DND-41 (cell line): ENCODE measurements around the gene MEX3B.

Experiments used
- ATAC-seq: fragments of 200-7000 bp; cut with Tn5 transposase; 3 replicates; pipeline ENCODE4 v1.9.1; 2021; ENCODE audit warnings: low read depth; ENCODE audit not compliant: insufficient read depth
- DNase-seq: peaks from one replicate; pipeline ENCODE4 v3.0.0-alpha.2; 2020
- H2AFZ ChIP-seq: 2 replicates; pipeline ENCODE4 v1.6.0; 2012; ENCODE audit warnings: low read depth, low read length
- H3K27ac ChIP-seq: 2 replicates; pipeline ENCODE4 v1.5.1; 2012; ENCODE audit warnings: low read length, inconsistent platforms
- H3K27me3 ChIP-seq: fragments of 200-600 bp; sonication (generic); 2 replicates; pipeline ENCODE4 v1.6.0; 2012; ENCODE audit warnings: low read length, mild to moderate bottlenecking, inconsistent platforms; ENCODE audit not compliant: insufficient read depth, poor library complexity
- H3K36me3 ChIP-seq: 2 replicates; pipeline ENCODE4 v1.5.1; 2012; ENCODE audit warnings: low read length, inconsistent platforms; ENCODE audit not compliant: insufficient read depth
- H3K4me1 ChIP-seq: 2 replicates; pipeline ENCODE4 v1.5.1; 2012; ENCODE audit warnings: mild to moderate bottlenecking, low read length; ENCODE audit not compliant: insufficient read depth
- H3K4me2 ChIP-seq: 2 replicates; pipeline ENCODE4 v1.6.0; 2012; ENCODE audit warnings: mild to moderate bottlenecking, moderate library complexity, low read length, inconsistent platforms; ENCODE audit not compliant: insufficient read depth
- H3K4me3 ChIP-seq, 2 experiments: fragments of 200-600 bp in 1 of 2; shearing (Covaris generic) in 1 of 2; 2 replicates each; pipeline ENCODE4 v1.5.1; 2012 to 2016; ENCODE audit warnings: inconsistent platforms in 2 of 2, low read length in 2 of 2, mild to moderate bottlenecking in 2 of 2, low read depth in 1 of 2, moderate library complexity in 1 of 2
- H3K79me2 ChIP-seq: 2 replicates; pipeline ENCODE4 v1.6.0; 2012; ENCODE audit warnings: low read length, inconsistent platforms; ENCODE audit not compliant: insufficient read depth
- H3K9ac ChIP-seq: 2 replicates; pipeline ENCODE4 v1.6.0; 2012; ENCODE audit warnings: low read depth, mild to moderate bottlenecking, inconsistent platforms, low read length, moderate library complexity
- H3K9me3 ChIP-seq: 2 replicates; pipeline ENCODE4 v1.5.1; 2012; ENCODE audit warnings: low read length, moderate library complexity, mild to moderate bottlenecking, inconsistent platforms; ENCODE audit not compliant: insufficient read depth, severe bottlenecking
- H4K20me1 ChIP-seq: 2 replicates; pipeline ENCODE4 v1.6.0; 2012; ENCODE audit warnings: low read length; ENCODE audit not compliant: insufficient read depth
- EZH2 ChIP-seq: IDR thresholded peaks from 3 replicates; pipeline ENCODE4 v1.6.1; 2012; ENCODE audit warnings: borderline replicate concordance, low read depth, mild to moderate bottlenecking, moderate library complexity, low read length, inconsistent platforms; ENCODE audit not compliant: severe bottlenecking
- TF ChIP-seq, protein P1 (sequence below): IDR thresholded peaks from 2 replicates; pipeline ENCODE4 v1.5.1; 2012; ENCODE audit warnings: borderline replicate concordance, low read length, moderate library complexity, mild to moderate bottlenecking; ENCODE audit not compliant: poor library complexity, severe bottlenecking; ENCODE audit errors: extremely low read depth

The MEX3B gene

GRCh38 chr15:82058026-82058425 is 12.2 kb upstream of the MEX3B start:
- no peak overlapping the region for H3K4me3 ChIP-seq
- no peaks in the 10 kb centered on the region for H3K79me2 ChIP-seq
- TF ChIP-seq, protein P1, sequence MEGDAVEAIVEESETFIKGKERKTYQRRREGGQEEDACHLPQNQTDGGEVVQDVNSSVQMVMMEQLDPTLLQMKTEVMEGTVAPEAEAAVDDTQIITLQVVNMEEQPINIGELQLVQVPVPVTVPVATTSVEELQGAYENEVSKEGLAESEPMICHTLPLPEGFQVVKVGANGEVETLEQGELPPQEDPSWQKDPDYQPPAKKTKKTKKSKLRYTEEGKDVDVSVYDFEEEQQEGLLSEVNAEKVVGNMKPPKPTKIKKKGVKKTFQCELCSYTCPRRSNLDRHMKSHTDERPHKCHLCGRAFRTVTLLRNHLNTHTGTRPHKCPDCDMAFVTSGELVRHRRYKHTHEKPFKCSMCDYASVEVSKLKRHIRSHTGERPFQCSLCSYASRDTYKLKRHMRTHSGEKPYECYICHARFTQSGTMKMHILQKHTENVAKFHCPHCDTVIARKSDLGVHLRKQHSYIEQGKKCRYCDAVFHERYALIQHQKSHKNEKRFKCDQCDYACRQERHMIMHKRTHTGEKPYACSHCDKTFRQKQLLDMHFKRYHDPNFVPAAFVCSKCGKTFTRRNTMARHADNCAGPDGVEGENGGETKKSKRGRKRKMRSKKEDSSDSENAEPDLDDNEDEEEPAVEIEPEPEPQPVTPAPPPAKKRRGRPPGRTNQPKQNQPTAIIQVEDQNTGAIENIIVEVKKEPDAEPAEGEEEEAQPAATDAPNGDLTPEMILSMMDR = no peak
- TF ChIP-seq EZH2 = no peak
- no peaks in the 10 kb centered on the region for H3K4me1 ChIP-seq
- no peaks in the 10 kb centered on the region for H3K36me3 ChIP-seq
- no peak overlapping the region for H3K27ac ChIP-seq
- ATAC-seq = no peak
- H3K9ac ChIP-seq = no peak overlapping the region
- DNase-seq = no peak
- H2AFZ ChIP-seq = no peak overlapping the region
- peaks cover 16% of the 10 kb centered on the region for H3K27me3 ChIP-seq
- no peak overlapping the region for H3K4me2 ChIP-seq
- no peaks in the 10 kb centered on the region for H3K9me3 ChIP-seq
- no peaks in the 10 kb centered on the region for H4K20me1 ChIP-seq

DNA sequence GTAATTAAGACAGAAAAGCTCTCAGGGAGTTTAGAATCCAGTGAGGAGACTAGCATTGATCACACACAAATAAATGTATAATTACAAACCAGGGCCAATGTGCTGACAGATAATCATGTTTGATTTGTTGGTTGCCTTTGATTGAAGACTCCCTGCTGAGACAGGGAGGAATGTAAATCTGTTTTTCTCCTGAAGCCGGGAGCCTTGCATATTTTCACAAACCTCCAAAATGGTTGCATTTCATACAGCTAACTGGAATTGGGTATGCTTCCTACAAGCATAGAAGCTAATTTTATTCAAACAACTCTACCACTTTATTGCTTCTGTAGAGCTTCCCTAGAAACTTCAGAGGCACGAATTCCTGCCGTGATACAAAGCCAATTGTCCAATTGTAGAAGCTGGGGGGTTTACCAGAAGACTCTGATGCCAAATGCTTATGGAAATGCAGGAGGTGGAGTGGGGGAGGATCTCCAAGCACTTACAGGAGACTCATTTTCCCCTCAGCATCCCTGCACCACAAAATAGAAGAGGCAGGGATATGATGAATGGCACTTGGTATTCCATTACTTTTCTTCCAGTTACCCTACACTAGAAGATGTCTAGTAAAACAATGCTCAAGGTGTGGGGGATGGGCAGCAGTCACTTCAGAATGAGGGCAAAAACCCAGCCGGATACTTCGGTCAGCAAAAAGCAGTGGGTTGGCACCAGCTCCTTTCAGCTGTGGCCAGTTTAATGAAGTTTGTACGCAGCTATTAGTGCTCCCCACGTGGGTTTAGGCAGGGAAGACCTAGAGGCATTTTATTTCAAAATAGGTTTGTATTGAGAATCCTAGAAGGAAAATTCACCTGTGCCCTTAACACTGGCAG is 11.4 kb upstream of the MEX3B start:
- H3K4me2 ChIP-seq = no peak overlapping the region
- no peak for DNase-seq
- H3K79me2 ChIP-seq = no peaks in the 10 kb centered on the region
- no peak for TF ChIP-seq EZH2
- TF ChIP-seq, protein P1 = no peak
- H3K9ac ChIP-seq = no peak overlapping the region
- no peaks in the 10 kb centered on the region for H3K9me3 ChIP-seq
- H3K4me1 ChIP-seq = no peaks in the 10 kb centered on the region
- H3K4me3 ChIP-seq = no peak overlapping the region
- H3K27ac ChIP-seq = no peak overlapping the region
- peaks cover 10% of the 10 kb centered on the region for H3K27me3 ChIP-seq
- H4K20me1 ChIP-seq = no peaks in the 10 kb centered on the region
- H2AFZ ChIP-seq = no peak overlapping the region
- no peak for ATAC-seq
- no peaks in the 10 kb centered on the region for H3K36me3 ChIP-seq

GRCh38 chr15:82052751-82053150 is 6.9 kb upstream of the MEX3B start:
- no peak for TF ChIP-seq EZH2
- TF ChIP-seq, protein P1 = no peak
- Histone ChIP-seq H2AFZ (no peak overlapping the region), H3K27ac (no peak overlapping the region), H3K27me3 (peaks cover 17% of the 10 kb centered on the region), H3K9me3 (no peaks in the 10 kb centered on the region), H3K4me2 (no peak overlapping the region), H3K4me1 (peaks cover 4% of the 10 kb centered on the region), H3K9ac (no peak overlapping the region), H3K36me3 (no peaks in the 10 kb centered on the region), H4K20me1 (no peaks in the 10 kb centered on the region), H3K4me3 (no peak overlapping the region), H3K79me2 (no peaks in the 10 kb centered on the region)
- DNase-seq (no peak), ATAC-seq (no peak)
